Cardiac septum (tissue), 1 donor: ENCODE results near the gene SLC9A9. TPM values are rescaled to one million over a fixed set of nuclear protein-coding genes. Genes with fewer than 3 reads are reported as not detected.

Source experiments
- DNase-seq: peaks from one replicate; pipeline ENCODE4 v3.0.0-alpha.2; 2020; ENCODE audit warnings: low spot score
- intact Hi-C: fragments of 100-400 bp; cut with DNase I; formaldehyde crosslinking; loops from one replicate; pipeline ENCODE4 v1.14.0; 2022
- total RNA-seq: library from RNA; stranded (reverse); fragmentation: NEBNext Ultra II Directional; extraction: Animal tissue kit (Norgen Biotek cat#: 25700); gene quantifications from one replicate; pipeline ENCODE4 v1.2.1, GENCODE V29; 2021
- donor health status: DM: no; HTN: no; CAD: no.

Gene SLC9A9
- total RNA-seq, 1 donor from 2014 or later, result 3.6 TPM

DNA sequence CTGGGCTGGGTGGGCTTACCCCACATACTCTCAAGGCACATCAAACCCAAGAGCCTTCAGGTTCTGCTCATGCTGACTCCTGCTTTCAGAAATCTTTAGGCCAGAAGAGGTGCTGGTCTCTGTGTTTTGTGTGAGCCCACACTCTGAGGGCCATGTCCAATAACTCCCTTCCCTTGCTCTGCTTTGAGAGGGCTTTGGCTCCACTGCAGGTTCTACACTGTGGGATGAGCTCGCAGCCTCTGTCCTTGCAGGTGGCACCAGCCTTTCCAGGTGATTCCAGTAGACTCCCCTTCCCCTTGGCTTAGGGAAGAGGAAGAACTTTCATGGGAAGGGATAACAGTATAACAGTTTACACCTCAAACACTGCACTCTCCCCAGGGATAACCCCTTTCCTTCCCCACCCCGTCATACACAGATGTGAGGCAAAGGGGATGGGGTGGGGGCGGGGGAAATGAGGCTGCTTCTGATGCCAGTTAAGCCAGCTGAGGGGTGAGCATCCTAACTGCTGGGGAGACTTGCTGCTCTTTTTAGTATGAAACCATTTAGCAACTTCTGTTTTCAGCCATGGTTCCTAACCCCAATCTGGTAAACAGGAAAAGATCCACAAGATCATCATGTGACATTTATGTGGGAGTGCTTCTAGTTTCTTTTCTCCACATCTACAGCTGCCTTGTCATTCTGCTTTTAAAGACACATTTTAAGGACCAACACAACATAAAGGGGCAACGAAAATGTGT is 262.4 kb downstream of the SLC9A9 start:
- DNase-seq, result no peak
- intact Hi-C loops, result no loop called here

DNA sequence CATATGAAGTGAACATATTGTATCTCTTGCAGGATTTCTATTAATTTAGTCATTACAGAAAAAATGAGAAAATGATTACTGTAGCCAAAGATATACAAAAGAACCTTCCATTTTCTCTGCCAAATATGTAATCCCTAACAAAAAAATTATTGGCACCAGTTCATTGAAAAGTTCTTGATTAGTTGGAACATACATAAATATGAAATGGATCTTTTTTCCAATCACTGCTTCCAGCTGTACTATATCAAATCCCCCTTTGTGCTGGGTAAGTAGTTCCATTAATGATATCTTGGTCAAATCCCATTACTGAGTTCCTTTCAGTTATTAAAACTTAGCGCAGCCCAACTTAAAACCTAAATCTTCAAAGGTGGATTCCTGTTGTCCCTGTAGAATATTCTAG is 263.8 kb downstream of the SLC9A9 start:
- intact Hi-C loops, result no loop called here
- DNase-seq, result no peak

GRCh38 chr3:143581972-143582722 is 266.1 kb downstream of the SLC9A9 start:
- no peak for DNase-seq
- intact Hi-C loops, result no loop called here

DNA sequence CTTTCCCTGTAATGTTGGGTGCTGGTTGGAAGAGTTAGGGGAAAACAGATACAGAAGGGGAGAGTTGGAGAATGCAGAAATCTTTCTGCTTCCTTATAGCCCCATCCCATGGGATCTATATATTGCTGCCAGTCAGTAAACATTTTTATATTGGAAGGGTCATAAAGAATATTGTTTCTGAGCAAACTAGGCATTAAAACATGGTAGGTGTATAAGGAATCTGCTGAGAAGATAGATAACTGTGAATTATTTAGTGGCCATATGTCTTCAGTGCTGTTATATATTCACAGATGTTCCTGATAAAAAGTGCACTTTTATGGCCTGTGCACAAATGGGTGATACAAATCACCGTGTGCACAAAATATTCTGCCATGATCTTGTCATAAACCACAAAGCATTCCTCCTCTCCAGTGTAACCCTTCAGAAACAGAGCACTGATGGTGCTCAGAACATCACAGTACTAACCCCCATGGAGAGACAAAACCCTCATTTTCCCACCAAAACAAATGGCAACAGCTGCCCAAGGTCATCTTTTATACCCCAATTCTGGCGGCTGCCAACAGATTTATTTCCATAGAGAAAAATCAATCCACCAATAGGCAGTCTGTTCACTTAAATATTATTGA is 269.3 kb downstream of the SLC9A9 start:
- intact Hi-C loops, result no loop called here
- DNase-seq, result no peak

DNA sequence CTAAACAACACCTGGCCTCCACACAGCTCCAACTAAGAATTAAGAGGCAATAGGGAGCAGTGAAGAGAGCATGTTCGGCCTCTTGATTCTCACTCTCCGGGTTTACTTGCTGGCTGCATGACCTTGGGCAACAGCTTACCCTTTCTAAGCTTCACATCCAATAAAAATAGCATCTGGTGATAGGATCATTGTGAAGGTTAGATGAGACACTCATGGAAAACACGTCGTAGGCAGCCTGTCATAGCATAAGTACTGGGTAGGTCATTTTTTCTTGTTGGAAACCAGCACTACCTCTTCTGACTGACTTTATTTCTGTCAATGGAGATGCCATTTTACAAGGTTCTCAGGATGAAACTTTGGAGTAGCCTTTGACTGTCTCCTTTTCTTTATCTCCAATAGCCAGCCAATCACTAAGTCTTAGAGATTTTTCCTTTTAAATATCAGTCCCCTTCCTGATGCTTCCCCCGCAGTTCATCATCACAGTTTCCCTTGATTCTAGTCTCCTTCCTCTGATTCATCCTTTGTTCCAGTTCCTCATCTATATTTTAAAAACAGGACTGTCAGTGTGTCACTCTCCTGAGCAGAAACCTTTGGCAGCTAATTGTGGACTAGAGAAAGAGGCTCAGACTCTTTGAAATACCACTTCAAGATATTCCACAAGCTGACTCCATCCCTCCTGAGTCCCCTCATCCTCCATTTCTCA is 271.5 kb downstream of the SLC9A9 start:
- DNase-seq, result no peak
- intact Hi-C loops, result no loop called here

DNA sequence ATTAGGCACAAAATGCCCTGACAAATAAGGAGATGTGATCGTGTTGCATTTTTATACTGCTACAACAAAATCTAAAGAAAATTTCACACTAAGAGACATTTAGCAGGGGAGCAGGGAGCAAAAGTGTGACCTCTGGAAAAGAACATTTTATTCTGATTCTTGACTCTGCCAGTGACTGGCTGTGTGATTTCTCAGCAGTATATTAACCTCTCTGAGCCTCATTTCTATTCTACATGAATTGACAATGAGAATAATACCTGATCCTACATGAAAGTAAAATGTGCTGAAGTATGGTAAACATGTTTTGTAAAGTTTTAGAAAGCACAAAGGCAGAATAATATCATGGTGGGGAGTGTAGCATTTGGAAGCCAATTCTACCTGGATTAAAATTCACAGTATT is 273.3 kb downstream of the SLC9A9 start:
- intact Hi-C loops, result no loop called here
- no peak for DNase-seq

DNA sequence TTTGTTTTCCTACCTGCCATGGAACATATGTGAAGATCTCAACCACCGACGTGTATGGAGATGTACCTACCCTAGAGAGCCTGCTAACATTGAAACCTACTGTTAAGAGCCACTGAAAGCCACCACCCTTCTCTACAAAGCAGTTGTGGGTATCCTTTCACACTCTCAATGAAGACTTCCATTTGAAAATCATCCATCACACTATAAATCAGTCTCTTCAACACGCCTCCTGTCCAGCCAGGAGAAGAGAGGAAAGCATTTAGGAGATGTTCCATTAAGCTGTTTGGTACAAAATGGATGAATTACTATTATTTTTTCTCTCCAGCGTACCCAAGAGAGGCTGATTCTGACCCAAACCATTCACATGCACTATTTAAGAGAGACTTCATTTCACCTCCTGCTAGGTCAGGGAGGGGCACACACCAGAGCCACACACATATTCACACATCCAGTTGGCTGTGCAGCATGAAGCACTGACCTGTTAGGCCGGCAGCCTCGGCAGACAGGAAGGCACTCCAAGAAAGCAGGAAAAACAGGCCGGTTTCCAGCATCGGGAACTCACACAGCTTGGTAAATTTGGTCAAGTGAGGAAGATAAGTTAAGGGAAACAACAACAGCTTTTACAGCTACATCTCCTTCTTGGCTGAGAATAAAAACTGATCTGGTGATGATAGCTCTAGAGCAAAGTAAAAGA is 274.5 kb downstream of the SLC9A9 start:
- intact Hi-C loops, result no loop called here
- DNase-seq, result no peak

- DNase-seq, result no peak
- intact Hi-C loops, result no loop called here
These were observed 276.7 kb downstream of the SLC9A9 start for GRCh38 chr3:143571548-143571947.

- intact Hi-C loops, result no loop called here
- no peak for DNase-seq
These were observed 280.4 kb downstream of the SLC9A9 start for GRCh38 chr3:143567823-143568222.

GRCh38 chr3:143565951-143566350 is 282.3 kb downstream of the SLC9A9 start:
- intact Hi-C loops, result no loop called here
- DNase-seq, result no peak

- no peak for DNase-seq
- intact Hi-C loops, result no loop called here
These were observed 284.5 kb downstream of the SLC9A9 start for GRCh38 chr3:143563786-143564185.

DNA sequence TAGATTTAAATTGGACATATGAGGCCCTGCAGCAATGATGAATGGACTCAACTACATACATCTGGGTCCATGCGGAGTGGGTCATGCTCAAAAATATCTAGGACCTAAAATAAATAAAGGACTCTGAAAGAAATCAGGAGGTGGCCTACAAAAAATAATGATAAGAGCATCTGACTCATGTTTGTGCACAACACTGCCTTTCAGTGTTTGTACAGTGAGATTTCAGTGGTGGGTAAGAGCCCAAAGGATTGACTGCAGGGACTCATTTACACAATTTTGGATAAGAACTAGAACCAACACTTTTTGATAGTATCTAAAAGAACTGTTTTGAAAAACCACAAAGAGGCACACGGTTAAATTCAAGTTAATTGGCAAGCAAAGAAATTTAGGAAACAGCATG is 285.5 kb downstream of the SLC9A9 start:
- DNase-seq, result no peak
- intact Hi-C loops, result no loop called here

- no peak for DNase-seq
- intact Hi-C loops, result no loop called here
These were observed 289.0 kb downstream of the SLC9A9 start for GRCh38 chr3:143559296-143559695.

DNA sequence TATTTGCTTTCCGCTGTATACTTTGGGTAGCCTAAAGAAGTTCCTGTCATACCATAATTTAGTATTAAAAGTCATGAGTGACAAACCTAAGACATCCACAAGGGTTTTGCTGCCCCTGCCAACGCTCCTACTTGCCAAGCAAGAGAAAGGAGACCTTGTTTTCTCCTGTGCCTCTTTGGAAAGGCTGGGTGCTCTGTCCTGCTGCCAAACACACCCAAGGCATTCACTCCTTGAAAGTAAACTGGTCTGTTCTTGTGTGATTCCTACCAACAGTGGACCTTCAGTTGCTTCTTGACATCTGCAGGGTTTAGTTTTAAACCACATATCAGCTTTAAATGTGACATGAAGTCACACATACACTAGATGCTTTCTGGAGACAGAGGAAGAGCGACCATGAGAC is 295.4 kb downstream of the SLC9A9 start:
- intact Hi-C loops, result no loop called here
- no peak for DNase-seq

GRCh38 chr3:143551761-143552160 is 296.5 kb downstream of the SLC9A9 start:
- DNase-seq, result no peak
- intact Hi-C loops, result no loop called here

GRCh38 chr3:143548861-143549497 is 299.3 kb downstream of the SLC9A9 start:
- no peak for DNase-seq
- intact Hi-C loops, result no loop called here

DNA sequence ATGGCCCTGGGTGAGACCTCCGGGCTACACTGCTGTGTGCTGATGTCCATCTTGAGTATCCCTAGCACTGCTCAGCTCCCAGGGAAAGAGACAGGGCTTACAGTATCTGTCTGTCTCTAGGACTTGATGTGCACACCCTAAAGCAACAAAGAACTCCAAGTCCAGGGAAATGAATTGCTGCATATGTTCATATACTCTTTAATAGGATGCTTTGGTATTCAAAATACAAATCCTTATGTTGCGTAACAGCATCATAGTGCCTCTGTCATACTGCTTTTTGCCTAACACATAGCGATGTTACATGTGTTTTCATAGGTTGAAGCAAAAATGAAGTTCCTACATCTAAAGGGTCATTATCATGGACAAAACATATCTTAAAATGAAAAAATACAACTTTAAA is 299.9 kb downstream of the SLC9A9 start:
- no peak for DNase-seq
- intact Hi-C loops, result no loop called here

DNA sequence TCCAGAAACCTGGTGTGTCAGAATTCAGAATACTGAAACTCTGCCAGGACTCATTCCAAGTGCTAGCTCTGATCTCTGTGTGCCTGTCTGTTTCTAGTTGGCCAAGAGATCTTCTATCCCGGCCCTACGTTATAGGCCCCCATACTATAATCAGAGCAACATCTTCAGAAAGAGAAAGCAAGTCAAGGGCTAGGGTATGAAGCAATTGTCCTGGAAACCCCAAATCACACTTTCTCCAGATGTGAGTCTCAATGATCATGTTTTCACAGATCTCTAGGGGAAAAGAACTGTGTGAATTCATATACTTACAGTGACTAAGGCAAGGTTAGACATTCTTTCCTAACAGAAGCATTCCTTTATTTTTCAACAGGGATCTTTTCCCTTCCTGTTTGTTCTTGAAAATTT is 309.7 kb downstream of the SLC9A9 start:
- DNase-seq, result no peak
- intact Hi-C loops, result no loop called here

GRCh38 chr3:143538061-143538460 is 310.2 kb downstream of the SLC9A9 start:
- DNase-seq, result no peak
- intact Hi-C loops, result no loop called here
